COLO829 (cell line): ENCODE data around the gene SCD5.

Experiments
- DNase-seq: peaks from one replicate; pipeline ENCODE4 v3.0.0; 2012; ENCODE audit warnings: low spot score

The SCD5 gene

DNA sequence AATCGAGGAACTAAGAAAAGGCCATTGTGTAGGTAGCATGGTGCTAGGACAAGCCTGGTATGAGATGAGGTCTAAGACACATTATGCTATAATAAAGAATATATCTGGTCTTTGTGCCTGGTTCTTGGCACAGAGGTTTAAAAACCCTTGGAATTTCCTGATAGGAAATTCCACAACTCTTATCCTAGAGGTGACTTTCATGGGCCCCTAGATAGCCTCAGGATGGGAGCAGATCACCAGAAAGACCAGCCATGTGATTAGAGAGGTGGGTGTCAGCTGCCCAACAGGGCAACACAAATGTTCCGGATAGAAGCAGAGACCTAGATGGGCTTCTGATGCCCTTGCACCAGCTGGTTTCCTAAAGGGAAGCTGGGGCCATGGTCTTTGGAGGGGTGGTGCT lies 107.2 kb downstream of the SCD5 start:
- no peak for DNase-seq

DNA sequence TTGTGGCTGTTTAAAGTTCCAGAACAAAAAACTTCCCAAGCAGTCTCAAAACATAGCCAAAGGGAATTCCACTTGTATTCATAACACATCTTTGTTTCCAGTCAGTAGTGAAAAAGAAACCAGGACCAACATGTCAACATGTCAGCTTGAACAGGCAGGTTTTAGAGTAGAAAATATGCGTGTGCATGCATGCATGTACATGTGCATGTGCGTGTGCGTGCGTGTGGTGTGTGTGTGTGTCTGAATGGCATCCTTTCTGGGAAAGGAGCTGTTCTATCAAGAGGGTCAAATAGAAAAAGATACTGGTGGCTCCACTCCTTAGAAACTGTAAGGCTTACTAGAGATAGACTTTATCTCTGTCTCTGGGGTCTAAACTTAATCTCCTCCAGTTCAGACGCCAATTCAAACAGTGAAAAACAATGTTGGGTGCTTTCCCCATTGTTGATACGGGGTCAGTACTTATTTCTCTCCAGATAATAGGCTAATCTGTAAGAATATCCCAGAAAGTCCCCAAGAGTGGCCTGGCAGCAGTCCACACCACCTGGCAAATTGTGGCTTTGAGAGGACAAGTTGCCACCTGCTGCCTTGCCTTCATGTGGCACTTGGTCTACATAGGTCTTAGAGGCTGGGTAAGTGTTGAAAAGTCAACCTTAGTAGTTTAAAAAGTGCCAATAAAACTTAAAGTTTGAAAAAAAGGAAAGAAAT lies 110.4 kb downstream of the SCD5 start:
- DNase-seq: no peak

GRCh38 chr4:82687531-82687930 lies 111.1 kb downstream of the SCD5 start:
- no peak for DNase-seq

DNA sequence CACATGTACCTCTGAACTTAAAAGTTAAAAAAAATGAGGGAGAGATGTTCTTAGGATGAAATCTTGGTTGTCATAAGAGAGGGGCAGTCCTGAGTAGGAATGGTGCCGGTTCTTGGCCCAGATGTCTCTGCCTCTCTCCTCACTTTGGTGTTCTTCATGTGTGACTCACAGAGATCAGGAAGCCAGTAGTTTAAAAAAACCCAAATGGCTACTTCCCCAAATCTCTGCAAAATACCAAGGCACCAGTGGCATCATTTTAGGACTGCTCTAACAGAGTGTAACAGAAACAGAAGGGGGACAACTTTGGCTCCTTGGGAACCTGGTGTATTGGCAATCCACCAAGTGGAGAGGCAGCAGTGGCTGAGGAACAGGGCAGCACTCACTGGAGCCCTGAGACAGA lies 116.8 kb downstream of the SCD5 start:
- DNase-seq: no peak

DNA sequence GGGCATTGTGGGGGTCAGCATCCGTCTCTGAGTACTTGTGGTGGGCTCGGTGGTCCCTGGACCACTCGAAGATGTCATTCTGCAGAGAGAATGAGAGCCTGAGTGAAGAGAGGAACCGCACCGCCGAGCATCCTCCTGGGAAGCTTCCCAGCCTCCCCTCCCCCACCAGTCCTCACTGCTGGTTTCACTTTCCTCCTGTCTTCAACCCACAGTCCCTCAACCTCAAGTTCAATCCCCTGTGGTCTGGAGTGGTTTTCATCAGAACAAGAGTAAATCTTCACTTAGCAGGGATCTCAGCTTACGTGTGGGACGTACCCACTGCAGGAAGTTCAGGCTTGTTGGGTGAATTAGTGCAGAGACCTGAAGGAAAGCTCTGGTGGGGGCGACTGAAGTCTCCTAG lies 117.8 kb downstream of the SCD5 start:
- no peak for DNase-seq

GRCh38 chr4:82679531-82679930 lies 119.1 kb downstream of the SCD5 start:
- no peak for DNase-seq

DNA sequence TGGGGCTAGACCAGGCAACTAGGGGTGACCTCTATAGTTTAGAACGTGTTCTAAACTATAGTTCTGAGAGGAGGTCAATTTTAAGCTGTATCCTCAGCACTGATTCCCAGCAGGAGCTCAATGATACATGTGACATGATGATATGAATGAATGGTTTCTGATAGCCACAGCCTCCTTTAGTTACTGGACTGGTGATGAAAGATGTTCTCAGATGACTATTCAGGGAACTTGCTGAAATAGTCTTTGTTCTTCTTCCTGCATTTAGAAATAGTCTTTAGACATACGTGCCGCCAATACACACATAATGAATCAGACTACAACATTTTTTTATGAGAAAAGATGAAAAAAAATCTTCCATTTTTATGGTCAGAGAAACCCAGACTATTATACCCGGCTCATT lies 120.5 kb downstream of the SCD5 start:
- DNase-seq: peak; percentile 81

DNA sequence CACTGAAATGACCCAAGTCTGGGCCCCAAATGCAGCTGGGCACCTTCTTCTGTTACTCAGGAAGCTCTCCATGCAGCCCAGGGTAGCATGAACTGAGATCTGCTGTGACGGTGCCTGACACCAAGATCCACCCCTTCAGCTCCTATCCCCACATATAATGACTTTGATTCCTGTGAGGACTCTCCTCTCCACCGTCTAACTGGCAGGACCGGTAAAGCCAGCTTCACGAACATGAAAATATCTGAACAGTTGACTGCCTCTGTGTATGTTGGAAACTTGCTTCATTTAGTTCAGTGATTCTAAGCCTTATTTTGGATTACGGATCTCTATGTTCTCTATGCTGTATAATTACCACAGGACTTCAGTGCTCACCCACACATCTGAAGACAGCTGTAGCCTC lies 121.3 kb downstream of the SCD5 start:
- DNase-seq: no peak

DNA sequence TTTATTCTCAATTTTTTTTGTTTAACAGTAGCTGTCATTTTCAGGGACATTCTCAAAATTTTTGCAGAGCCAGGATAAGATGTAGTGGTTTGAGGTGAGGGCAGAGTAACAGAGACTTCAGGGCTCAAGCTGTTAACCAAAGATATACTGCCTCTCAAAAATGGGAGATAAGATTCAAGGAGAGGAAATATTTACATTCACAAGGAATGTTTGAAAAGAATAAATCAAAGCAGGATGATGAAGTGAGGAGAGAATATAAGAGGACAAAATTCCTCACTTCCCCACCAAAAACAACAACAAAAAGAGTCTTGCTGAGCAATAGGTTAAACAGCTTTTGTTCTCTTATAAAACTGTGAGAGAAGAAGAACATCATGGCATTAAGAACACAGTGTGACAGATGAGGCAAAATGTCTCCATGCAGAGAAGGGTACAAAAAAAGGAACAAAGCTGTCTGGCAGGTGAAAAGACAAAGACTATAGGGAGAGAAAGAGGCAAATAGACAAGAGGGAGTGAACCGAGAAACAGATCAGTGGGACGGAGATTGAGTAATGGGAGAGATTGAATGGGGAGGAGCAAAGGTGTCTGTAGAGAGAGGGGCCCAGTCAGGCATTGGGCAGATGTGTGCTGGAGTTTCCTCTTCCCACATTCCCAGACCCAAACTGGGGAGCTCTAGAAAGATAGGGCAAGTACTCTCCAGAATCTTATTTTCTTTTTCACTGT lies 130.7 kb downstream of the SCD5 start:
- DNase-seq: no peak

DNA sequence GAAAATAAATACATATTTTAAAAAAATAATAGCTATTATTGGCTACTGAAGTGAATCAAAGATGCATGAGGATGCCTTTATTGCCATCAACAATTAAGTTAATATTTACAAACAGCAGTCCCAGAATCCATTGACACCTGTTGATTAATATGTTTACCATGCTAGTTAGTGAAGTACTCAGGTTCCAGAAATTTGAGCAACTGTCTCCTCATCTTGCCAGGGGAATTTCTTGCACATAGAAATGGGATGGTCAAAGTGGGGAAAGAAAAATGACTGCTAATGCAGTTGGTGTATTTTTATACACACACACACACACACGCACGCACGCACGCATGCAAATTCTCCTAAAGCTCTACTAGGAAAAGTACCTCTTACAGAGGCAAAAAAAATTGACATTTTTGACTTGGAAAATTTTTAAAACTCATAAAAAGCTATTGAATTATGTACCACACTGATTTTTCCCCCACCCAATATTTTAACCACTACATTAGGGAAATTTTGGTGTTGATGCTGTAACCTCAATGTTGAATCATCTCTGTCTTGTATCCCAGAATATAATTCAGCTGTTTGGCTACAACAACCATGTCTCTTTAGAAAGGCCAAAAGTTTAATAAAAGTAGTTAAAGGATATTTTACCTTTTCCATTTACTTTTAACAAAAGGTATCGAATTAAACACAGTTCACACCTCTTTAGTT lies 131.5 kb downstream of the SCD5 start:
- no peak for DNase-seq

DNA sequence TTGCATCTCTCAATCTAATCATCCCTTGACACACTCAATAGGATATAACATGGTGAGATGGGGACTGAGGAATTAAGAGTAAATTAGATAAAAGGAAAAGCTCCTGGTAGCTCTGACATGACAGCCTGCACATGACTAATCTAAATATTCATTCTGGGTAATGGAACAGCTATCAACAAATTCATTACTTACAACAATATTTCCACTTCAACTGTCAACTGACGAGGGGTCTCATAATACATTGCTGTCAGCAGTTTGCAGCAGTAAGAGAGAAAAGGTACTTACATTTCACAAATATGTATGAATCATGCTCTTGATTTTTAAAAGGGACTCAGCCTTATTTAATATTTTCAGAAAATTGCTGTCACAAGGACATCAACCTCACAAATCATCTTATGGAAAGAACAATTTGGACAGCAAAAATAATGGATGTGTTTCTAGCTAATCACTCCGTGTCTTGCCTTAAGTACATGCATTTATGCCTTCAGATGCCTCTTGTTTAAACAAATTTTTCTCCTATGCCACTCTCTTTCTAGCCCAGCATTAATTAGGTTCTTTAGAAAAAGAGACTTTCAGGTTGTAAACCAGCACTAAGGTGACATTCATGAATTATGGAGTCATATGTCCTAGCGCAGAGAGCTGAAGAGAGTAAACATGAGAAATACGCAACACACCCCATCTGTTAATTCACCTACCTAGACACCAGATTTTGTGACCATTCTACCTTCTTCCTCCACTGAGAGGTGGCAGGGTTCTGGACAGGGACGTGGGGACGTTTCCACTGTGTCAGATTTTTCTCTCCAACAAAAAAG lies 137.2 kb downstream of the SCD5 start:
- DNase-seq: no peak

GRCh38 chr4:82652062-82652461 lies 146.5 kb downstream of the SCD5 start:
- no peak for DNase-seq

- no peak for DNase-seq
Observed at GRCh38 chr4:82650868-82651267, 147.7 kb downstream of the SCD5 start.

- peak; percentile 53 for DNase-seq
Observed at GRCh38 chr4:82648356-82648755, 150.2 kb downstream of the SCD5 start.

DNA sequence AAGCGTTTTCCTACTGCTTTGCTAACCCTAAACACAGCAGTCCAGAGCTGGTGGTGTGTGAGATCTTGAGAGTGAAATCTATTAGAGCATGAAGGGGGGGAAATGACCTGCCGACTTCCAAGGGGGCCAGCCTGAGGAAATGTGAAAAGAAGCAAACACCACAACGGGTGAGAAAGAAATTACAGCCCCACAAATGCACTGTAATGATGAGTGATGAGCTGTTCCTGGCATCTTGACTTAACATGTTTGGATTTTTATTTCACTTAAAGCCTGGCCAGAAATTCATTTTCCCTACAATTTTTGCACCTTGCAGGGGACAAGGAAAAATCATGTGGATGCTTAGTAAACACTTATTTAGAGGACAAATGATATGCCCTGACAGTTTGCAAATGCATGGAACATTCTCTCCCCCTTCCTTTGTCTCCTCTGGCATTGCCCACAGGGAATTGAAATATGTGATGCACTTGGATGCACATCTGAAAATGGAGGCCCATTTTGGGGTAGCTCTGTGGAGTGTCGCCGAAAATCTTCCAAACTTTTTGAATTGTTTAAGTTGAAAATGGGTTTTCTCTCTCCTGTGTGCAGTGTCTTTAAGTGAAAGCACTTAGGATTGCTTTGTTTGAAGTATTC lies 152.5 kb downstream of the SCD5 start:
- no peak for DNase-seq

DNA sequence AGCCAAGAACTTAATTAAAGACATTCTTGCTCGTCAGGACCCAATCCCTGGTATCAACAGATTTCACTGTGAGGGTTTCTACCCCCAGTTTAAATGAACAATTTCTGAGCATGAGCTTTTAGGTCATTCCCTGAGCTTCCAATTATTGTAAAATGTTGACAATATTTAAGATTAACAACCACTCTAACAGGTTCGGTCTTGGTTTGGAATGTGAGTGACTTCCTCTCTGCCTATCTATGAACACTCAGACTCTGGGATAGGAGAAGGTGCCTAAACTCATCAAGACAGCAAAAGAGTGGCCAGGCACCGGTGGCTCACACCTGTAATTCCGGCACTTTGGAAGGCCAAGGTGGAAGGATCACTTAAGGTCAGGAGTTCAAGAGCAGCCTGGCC lies 153.9 kb downstream of the SCD5 start:
- DNase-seq: no peak

DNA sequence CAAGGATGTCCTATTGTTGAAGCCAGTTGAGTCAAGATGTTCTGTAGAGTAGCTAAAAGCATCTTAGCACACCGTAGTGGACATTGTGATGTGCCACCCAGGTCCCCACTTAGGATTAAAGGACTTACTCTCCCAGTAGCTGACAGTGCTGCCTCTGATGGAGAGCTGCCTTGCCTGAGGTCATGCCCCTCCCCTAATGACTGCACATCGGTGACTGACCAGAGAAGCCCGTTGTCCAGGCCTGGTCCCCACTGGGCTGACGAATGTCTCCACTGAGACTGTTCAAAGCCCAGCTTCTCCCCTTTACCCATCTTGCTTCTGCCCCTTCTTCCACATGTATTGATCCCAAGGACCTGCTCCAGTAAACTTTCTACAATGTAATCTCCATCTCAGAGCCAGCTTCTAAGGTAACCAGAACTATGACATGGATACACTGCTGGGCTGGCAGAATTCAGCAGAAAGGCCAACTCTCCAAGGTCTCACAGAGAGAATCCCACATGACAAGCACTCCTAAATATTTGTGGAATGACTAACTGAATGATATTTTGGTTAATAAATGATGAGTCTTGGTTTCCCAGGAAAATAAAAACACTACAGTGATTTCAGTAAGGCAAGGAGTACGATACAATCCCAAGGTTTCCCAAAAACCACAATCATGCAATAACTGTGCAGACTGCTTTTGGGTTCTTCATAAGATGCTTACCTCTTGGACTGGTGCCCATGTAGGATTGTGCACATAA lies 154.4 kb downstream of the SCD5 start:
- DNase-seq: no peak

DNA sequence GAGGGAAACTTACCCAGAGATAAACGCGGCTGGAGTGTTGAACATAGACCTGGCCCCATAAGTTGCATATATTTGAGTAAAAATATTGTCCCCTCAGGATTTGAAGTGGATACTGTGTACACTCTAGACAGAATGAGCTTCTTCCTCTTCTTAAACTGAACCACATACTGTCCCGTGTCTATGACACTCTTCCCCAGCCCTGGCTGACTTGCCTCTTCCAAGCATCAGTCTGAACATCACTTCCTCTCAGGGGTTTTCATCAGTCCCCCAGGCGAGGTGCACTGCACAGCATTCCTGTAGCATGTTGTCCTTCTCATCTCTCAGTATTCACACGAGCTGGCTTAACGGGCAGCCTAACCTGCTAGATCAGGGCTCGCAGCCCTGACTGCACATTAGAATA lies 156.3 kb downstream of the SCD5 start:
- DNase-seq: no peak

- no peak for DNase-seq
Observed at GRCh38 chr4:82640540-82640939, 158.1 kb downstream of the SCD5 start.

DNA sequence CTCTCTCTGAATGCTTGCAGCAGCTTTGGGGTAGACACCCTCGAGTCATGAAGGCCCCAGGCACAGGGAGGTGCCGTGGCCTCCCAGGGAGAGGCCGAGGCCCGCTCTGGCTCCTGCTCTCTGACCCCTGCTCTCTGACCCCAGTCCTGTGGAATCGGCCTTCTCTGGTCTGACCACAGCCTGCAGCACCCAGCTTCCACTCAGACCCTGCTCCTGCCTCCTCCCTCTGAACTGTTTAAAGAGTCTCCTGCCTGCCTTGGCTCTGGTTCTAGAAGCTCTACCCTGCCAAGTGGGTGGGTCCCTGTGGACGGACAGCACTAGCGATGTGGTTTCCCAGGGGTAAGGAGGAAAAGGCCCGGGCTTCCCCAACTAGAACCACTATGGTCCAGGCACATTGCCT lies 158.6 kb downstream of the SCD5 start:
- DNase-seq: no peak

DNA sequence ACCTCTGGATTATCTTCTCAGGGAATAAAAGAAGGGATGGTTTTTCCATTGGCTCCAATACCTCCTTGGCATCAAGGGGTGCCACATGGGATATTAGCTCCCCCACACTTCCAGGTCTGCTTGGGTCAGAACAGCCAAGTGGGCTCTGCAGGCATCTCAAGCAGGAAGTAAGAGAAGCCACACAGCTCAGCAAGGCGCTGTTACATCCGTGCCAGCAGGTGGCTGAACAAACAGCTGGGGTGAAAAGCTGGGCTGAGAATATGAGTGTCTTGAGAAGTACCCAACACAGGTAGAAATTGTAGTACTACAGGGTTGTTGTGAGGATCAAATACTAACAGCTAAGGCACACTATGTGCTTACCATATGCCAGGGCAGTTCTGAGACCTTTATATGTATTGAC lies 160.1 kb downstream of the SCD5 start:
- DNase-seq: no peak
